Activated CD4-positive, alpha-beta T cell treated with anti-CD3 and anti-CD28 coated beads, Interleukin-10, Interleukin-2, amounts not matched to agents 100 ng/mL and 50 ng/mL, durations not matched to agents 16 hours and 8 hours (primary cell): ENCODE data around the gene IGFL3.
"Not testable (repeated sequence)": the region's sequence is repeated elsewhere in the genome, so short reads cannot be mapped to it uniquely, and the experiment has no call there.

Experiments used
- DNase-seq: peaks from one replicate; pipeline ENCODE4 v3.0.0-alpha.2; 2020

Gene IGFL3

GRCh38 chr19:46118136-46118535 is 6.4 kb downstream of the IGFL3 start:
- DNase-seq: no peak

- no peak for DNase-seq
These were observed 8.4 kb downstream of the IGFL3 start for GRCh38 chr19:46116121-46116520.

GRCh38 chr19:46115396-46116106 is 8.9 kb downstream of the IGFL3 start:
- peak; percentile 67 for DNase-seq

GRCh38 chr19:46113726-46114125 is 10.8 kb downstream of the IGFL3 start:
- no peak for DNase-seq

GRCh38 chr19:46112527-46112926 is 12.0 kb downstream of the IGFL3 start:
- DNase-seq: no peak

- DNase-seq: no peak
These were observed 13.1 kb downstream of the IGFL3 start for GRCh38 chr19:46111376-46111775.

- no peak for DNase-seq
These were observed 14.6 kb downstream of the IGFL3 start for GRCh38 chr19:46109876-46110275.

GRCh38 chr19:46107371-46107770 is 17.1 kb downstream of the IGFL3 start:
- DNase-seq: no peak

GRCh38 chr19:46102333-46102732 is 22.2 kb downstream of the IGFL3 start:
- not testable (repeated sequence) for DNase-seq

GRCh38 chr19:46101293-46101692 is 23.2 kb downstream of the IGFL3 start:
- no peak for DNase-seq

- DNase-seq: no peak
These were observed 24.1 kb downstream of the IGFL3 start for GRCh38 chr19:46100344-46100743.

- no peak for DNase-seq
These were observed 34.0 kb downstream of the IGFL3 start for GRCh38 chr19:46090444-46090843.

GRCh38 chr19:46089432-46089831 is 35.1 kb downstream of the IGFL3 start:
- DNase-seq: no peak

- no peak for DNase-seq
These were observed 36.4 kb downstream of the IGFL3 start for GRCh38 chr19:46088101-46088500.

GRCh38 chr19:46085888-46086287 is 38.6 kb downstream of the IGFL3 start:
- no peak for DNase-seq

- no peak for DNase-seq
These were observed 41.8 kb downstream of the IGFL3 start for GRCh38 chr19:46082728-46083050.

- DNase-seq: peak; percentile 43
These were observed 42.4 kb downstream of the IGFL3 start for GRCh38 chr19:46081928-46082727.

- DNase-seq: no peak
These were observed 43.9 kb downstream of the IGFL3 start for GRCh38 chr19:46080561-46080960.

- no peak for DNase-seq
These were observed 44.9 kb downstream of the IGFL3 start for GRCh38 chr19:46079576-46079975.

- DNase-seq: peak; percentile 37
These were observed 45.7 kb downstream of the IGFL3 start for GRCh38 chr19:46078573-46079332.

GRCh38 chr19:46077815-46078167 is 46.7 kb downstream of the IGFL3 start:
- DNase-seq: no peak

GRCh38 chr19:46076951-46077814 is 47.3 kb downstream of the IGFL3 start:
- peak; percentile 32 for DNase-seq
